ENCODE data around the gene SLC25A1. TPM values are rescaled to one million over a fixed set of nuclear protein-coding genes. Genes with fewer than 3 reads are reported as not detected.

SLC25A1 gene
- total RNA-seq, 1 donor from 2014 or later, result 31.7 TPM

- H3K36me3 Mint-ChIP-seq (ENCODE audit: low read depth), result no peaks in the 10 kb centered on the region
- no peaks in the 10 kb centered on the region for H3K9me3 Mint-ChIP-seq
- intact Hi-C loops (cut with micrococcal nuclease), result no loop called here
- DNase-seq (ENCODE audit: low spot score), result no peak
- H3K4me1 Mint-ChIP-seq (ENCODE audit: low read depth), result peaks cover 24% of the 10 kb centered on the region
- no peak overlapping the region for H3K27ac Mint-ChIP-seq
- peak overlapping the region; percentile 56 for H3K4me3 Mint-ChIP-seq
- H3K27me3 Mint-ChIP-seq (ENCODE audit: insufficient read depth), result peaks cover 6% of the 10 kb centered on the region
These were observed 4.1 kb upstream of the SLC25A1 start for GRCh38 chr22:19182472-19183157.

DNA sequence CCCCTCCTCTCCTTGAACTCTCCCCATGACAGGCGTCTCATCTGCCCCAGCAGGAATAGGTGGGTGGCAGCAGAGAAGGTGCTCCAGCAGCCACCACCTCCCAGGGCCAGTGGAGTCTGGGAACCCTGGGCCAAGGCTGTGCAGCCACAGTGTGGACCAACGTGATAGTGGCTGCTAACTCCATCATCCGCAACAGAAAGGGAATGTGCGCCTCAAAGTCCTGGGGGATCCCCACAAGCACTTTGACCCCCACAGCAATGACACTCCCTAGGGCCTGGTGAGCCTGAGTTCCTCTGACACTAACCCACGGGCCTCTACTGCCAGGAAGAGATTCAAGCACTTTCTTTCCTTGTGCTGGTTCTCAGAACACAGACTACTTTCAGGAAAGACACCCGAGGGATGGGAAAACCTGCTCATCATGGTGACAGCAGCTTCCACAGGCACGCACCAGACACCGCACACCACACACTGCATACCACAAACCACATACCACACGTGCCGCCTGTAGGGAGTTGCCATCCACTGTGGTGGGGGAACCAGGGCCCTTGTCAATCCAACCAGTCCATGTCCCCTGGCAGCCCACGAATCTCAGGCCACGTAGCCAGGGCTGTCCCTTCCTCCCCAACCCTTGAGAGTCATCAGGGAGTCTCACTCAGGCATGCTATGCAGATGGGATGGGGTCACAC lies 3.4 kb upstream of the SLC25A1 start:
- peaks cover 6% of the 10 kb centered on the region for H3K27me3 Mint-ChIP-seq (ENCODE audit: insufficient read depth)
- no peaks in the 10 kb centered on the region for H3K9me3 Mint-ChIP-seq
- intact Hi-C loops (cut with micrococcal nuclease), result no loop called here
- no peaks in the 10 kb centered on the region for H3K36me3 Mint-ChIP-seq (ENCODE audit: low read depth)
- no peak for DNase-seq (ENCODE audit: low spot score)
- H3K27ac Mint-ChIP-seq, result no peak overlapping the region
- peaks cover 24% of the 10 kb centered on the region for H3K4me1 Mint-ChIP-seq (ENCODE audit: low read depth)
- H3K4me3 Mint-ChIP-seq, result peak overlapping the region; percentile 56

DNA sequence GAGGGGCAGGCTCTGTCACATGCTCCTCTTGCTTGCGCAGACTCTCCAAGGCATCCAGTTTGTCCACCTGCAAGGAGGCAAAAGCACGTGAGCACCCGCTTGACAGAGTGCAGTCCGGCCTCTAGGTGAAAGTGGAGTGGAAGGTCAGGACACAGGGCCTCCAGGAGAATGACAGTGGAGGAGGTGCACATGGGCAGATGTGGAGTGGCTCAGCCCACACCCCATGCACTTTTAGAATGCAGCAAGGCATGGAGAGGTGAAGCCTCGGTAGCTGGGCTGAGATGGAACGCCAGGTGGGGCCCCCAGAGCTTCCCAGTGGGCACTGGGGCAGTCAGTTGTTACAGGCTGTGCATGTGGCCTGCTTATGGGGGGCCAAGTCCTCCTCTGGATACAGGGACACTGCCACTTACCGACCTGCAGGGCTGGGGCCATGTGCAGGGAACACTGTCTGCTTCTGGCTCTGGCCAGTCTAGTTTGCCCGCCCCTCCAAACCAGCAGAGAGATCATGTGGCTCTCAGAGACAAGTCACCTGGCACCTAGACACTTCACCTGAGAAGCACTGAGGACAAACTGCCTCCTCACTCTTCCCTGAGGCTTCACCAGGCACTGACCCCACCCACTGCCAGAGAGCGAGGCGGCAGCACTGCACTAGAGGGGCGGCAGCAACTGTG lies 2.3 kb upstream of the SLC25A1 start:
- H3K27ac Mint-ChIP-seq, result no peak overlapping the region
- H3K4me3 Mint-ChIP-seq, result no peak overlapping the region
- H3K36me3 Mint-ChIP-seq (ENCODE audit: low read depth), result no peaks in the 10 kb centered on the region
- peaks cover 24% of the 10 kb centered on the region for H3K4me1 Mint-ChIP-seq (ENCODE audit: low read depth)
- H3K27me3 Mint-ChIP-seq (ENCODE audit: insufficient read depth), result peaks cover 6% of the 10 kb centered on the region
- H3K9me3 Mint-ChIP-seq, result no peaks in the 10 kb centered on the region
- intact Hi-C loops (cut with micrococcal nuclease), result no loop called here
- no peak for DNase-seq (ENCODE audit: low spot score)

GRCh38 chr22:19180234-19180633 lies 1.7 kb upstream of the SLC25A1 start:
- Mint-ChIP-seq H3K9me3 (no peaks in the 10 kb centered on the region), H3K36me3 (ENCODE audit: low read depth) (no peaks in the 10 kb centered on the region), H3K4me3 (no peak overlapping the region), H3K27ac (no peak overlapping the region), H3K27me3 (ENCODE audit: insufficient read depth) (peaks cover 6% of the 10 kb centered on the region), H3K4me1 (ENCODE audit: low read depth) (peaks cover 24% of the 10 kb centered on the region)
- intact Hi-C loops (cut with micrococcal nuclease), result no loop called here
- no peak for DNase-seq (ENCODE audit: low spot score)

- Mint-ChIP-seq H3K4me3 (peak overlapping the region; percentile 85), H3K27me3 (ENCODE audit: insufficient read depth) (peaks cover 4% of the 10 kb centered on the region), H3K36me3 (ENCODE audit: low read depth) (no peaks in the 10 kb centered on the region), H3K27ac (peak overlapping the region; percentile 68), H3K9me3 (no peaks in the 10 kb centered on the region), H3K4me1 (ENCODE audit: low read depth) (peaks cover 24% of the 10 kb centered on the region)
- DNase-seq (ENCODE audit: low spot score), result no peak
- intact Hi-C loops (cut with micrococcal nuclease), result loop anchor here (1.0 to 5.0 kb wide), 8 partner anchors 35 to 451 kb away; partner anchors contain the start of genes C22orf39, CDC45, DGCR2 and ESS2
These were observed 1.0 kb upstream of the SLC25A1 start for GRCh38 chr22:19179497-19180048.

DNA sequence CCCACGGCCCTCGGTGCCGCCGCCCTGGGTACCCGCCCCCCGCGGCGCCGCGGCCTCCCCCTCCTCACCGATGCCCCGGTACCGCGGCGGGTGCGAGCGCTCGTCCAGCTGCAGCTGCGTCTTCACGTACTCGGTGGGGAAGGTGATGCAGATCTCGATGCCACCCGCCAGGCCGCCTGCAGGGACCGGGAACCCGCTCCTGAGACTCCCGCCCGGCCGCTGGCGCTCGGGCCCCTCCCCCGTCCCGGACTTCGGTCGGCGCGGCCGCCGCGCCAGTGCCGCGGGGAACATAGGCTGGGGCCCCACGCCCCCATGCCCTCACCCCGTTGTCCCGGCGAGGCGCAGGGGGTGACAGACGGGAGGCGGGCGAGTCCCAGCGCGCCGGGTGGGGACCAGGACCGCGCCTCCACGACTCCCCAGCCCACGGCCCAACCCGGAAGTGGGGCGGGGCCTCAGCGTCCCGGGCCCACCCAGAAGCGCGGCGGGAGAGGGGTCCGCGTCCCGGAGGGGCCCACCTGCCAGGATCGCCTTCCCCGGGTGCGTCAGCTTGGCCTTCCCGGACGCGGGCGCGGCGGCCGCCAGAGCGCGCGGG lies 375 bp downstream of the SLC25A1 start:
- H3K4me1 Mint-ChIP-seq (ENCODE audit: low read depth), result peaks cover 31% of the 10 kb centered on the region
- no peaks in the 10 kb centered on the region for H3K36me3 Mint-ChIP-seq (ENCODE audit: low read depth)
- H3K27me3 Mint-ChIP-seq (ENCODE audit: insufficient read depth), result peaks cover 4% of the 10 kb centered on the region
- intact Hi-C loops (cut with micrococcal nuclease), result loop anchor here (2.0 to 5.0 kb wide), 3 partner anchors 71 to 269 kb away; partner anchors contain the start of genes C22orf39 and MRPL40
- H3K27ac Mint-ChIP-seq, result no peak overlapping the region
- no peaks in the 10 kb centered on the region for H3K9me3 Mint-ChIP-seq
- DNase-seq (ENCODE audit: low spot score), result peak; percentile 59
- H3K4me3 Mint-ChIP-seq, result peak overlapping the region; percentile 70

DNA sequence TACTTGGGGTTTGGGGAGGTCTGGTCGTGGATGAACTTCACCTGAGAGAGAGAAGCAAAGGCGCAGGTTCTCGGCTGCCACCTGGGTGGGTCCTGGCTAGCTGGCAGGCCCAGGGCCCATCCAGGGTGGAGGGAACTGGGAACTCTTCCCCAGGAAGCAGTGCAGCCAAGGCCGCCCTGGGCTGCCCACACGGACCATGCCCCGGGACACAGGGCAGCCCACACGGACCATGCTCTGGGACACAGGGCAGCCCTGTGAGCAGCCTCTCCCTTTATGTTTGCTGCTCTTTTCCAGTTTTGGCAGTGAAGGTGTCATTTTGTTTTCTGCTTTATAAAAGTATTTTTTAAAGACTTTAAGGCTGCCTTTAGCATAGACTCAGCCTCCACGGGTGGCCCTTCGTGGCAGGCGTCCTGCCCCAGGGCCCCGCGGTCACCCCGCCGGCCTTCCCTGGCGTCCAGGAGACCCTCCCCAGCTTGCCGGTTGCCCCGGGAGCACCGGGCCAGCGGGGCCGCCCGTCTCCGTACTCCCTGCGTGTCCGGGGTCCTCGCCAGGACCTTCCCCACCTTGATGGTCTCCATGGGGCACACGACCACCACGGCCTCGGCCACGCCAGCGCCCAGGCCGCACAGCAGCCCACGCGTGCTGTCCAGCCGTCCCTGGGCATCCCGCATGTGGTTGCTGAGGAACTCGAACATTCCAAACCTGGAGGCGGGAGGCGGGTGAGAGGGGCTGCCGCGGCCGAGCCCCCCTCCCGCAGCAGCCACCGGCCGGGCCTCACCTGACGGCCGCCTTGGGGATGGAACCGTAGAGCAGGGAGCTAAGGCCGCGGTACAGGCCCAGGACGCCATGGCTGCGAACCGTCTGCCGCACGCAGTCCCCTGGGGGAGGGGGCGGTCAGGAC lies 1.1 kb downstream of the SLC25A1 start:
- H3K27me3 Mint-ChIP-seq (ENCODE audit: insufficient read depth), result peaks cover 4% of the 10 kb centered on the region
- peak overlapping the region; percentile 73 for H3K4me3 Mint-ChIP-seq
- DNase-seq (ENCODE audit: low spot score), result no peak
- H3K4me1 Mint-ChIP-seq (ENCODE audit: low read depth), result peaks cover 35% of the 10 kb centered on the region
- no peaks in the 10 kb centered on the region for H3K9me3 Mint-ChIP-seq
- intact Hi-C loops (cut with micrococcal nuclease), result loop anchor here (2.0 to 5.0 kb wide), 3 partner anchors 70 to 270 kb away; partner anchors contain the start of genes C22orf39 and MRPL40
- no peak overlapping the region for H3K27ac Mint-ChIP-seq
- H3K36me3 Mint-ChIP-seq (ENCODE audit: low read depth), result no peaks in the 10 kb centered on the region

DNA sequence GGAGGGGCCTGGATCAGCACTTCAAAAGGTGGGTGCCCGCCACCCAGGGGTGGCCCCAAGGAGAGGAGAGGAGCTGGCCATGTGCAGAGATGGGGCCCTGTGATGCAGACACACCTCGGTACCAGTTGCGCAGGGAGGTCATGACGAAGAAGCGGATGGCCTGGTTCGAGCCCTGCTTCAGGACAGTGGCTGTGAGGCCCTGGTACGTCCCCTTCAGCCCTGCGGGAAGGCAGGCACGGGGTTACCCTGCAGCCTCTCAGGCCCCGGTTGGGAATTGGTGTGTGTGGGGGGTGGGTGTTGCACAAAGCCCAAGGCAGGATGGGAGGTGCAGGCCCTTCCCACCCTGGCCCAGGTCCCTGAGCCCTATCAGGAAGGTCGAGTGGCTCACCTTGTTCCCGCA lies 1.8 kb downstream of the SLC25A1 start:
- H3K27me3 Mint-ChIP-seq (ENCODE audit: insufficient read depth), result peaks cover 1% of the 10 kb centered on the region
- H3K27ac Mint-ChIP-seq, result no peak overlapping the region
- H3K4me3 Mint-ChIP-seq, result peak overlapping the region; percentile 73
- no peaks in the 10 kb centered on the region for H3K9me3 Mint-ChIP-seq
- H3K4me1 Mint-ChIP-seq (ENCODE audit: low read depth), result peaks cover 33% of the 10 kb centered on the region
- no peak for DNase-seq (ENCODE audit: low spot score)
- H3K36me3 Mint-ChIP-seq (ENCODE audit: low read depth), result peaks cover 3% of the 10 kb centered on the region
- intact Hi-C loops (cut with micrococcal nuclease), result loop anchor here (5.0 kb wide), 2 partner anchors 69 to 271 kb away; partner anchors contain the start of gene C22orf39

DNA sequence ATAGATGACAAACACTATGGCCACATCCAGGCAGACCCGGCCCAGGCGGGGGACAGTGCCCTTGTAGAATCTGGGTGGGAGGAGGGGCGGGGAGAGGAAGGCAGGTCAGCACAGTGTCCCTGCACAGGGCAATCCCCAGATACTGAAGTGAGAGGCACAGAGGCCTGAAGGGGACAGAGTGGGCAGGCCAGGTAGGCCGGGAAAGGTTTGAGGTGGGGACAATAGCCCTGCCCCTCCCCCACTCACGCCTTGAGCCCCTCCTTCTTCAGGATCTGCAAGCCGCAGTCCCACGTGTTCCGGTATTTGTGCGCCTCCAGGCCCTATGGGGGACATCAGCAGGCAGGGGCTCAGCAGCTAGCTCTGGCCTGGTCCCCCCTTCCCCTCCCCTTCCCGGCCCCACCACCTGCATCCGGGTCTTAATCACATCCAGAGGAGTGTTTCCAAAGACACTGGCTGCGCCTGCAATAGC lies 2.3 kb downstream of the SLC25A1 start:
- no peaks in the 10 kb centered on the region for H3K9me3 Mint-ChIP-seq
- no peak for DNase-seq (ENCODE audit: low spot score)
- intact Hi-C loops (cut with micrococcal nuclease), result loop anchor here (5.0 kb wide), 2 partner anchors 69 to 271 kb away; partner anchors contain the start of gene C22orf39
- H3K4me3 Mint-ChIP-seq, result peak overlapping the region; percentile 73
- H3K27me3 Mint-ChIP-seq (ENCODE audit: insufficient read depth), result no peaks in the 10 kb centered on the region
- no peak overlapping the region for H3K27ac Mint-ChIP-seq
- H3K36me3 Mint-ChIP-seq (ENCODE audit: low read depth), result peaks cover 3% of the 10 kb centered on the region
- peaks cover 28% of the 10 kb centered on the region for H3K4me1 Mint-ChIP-seq (ENCODE audit: low read depth)

DNA sequence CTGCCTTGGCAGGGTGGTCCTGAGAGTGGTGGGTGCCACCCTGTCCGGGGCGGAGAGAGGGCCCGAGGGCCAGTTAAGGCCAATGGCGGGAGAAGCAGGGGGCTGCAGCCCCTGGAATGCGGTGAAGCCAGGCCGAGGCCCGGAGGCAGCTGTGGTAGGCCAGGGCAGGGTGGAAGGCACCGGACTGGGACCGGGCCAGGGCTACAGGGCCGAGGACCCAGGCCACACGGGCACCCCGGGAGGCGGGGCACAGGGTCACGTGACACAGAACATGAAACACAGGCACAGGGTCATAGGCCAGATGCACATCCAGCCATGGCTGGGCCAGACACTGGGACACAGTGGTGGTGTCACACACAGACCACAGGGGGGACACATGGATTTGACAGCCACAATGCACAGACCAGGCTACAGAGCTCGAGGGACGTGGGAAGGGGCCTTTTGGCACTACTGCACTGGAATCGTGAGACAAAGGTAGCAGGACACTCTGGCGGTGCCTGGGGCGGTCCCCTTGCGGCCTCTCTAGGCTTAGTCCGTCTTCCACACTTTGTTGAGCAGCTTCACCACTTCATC lies 2.8 kb downstream of the SLC25A1 start:
- Mint-ChIP-seq H3K4me3 (peak overlapping the region; percentile 65), H3K27ac (no peak overlapping the region), H3K9me3 (no peaks in the 10 kb centered on the region), H3K4me1 (ENCODE audit: low read depth) (peaks cover 30% of the 10 kb centered on the region), H3K27me3 (ENCODE audit: insufficient read depth) (no peaks in the 10 kb centered on the region), H3K36me3 (ENCODE audit: low read depth) (peaks cover 6% of the 10 kb centered on the region)
- intact Hi-C loops (cut with micrococcal nuclease), result loop anchor here (5.0 kb wide), 2 partner anchors 68 to 272 kb away; partner anchors contain the start of gene C22orf39
- DNase-seq (ENCODE audit: low spot score), result no peak

- Mint-ChIP-seq H3K36me3 (ENCODE audit: low read depth) (peaks cover 11% of the 10 kb centered on the region), H3K9me3 (no peaks in the 10 kb centered on the region), H3K4me1 (ENCODE audit: low read depth) (peaks cover 35% of the 10 kb centered on the region), H3K27ac (no peak overlapping the region), H3K4me3 (no peak overlapping the region), H3K27me3 (ENCODE audit: insufficient read depth) (peaks cover 6% of the 10 kb centered on the region)
- DNase-seq (ENCODE audit: low spot score), result no peak
- intact Hi-C loops (cut with micrococcal nuclease), result loop anchor here (5.0 kb wide), 2 partner anchors 68 to 272 kb away; partner anchors contain the start of gene C22orf39
These were observed 3.4 kb downstream of the SLC25A1 start for GRCh38 chr22:19175026-19175601.
